NCI-H146 treated with DMSO at 0.1 percent for 48 hours (cell line): ENCODE results near the gene ZBTB7C.
A peak's percentile ranks its signal among the peaks of the same experiment; 100 is the strongest.

ENCODE experiments used
- DNase-seq: peaks from one replicate; lab custom pipeline; 2025; ENCODE audit not compliant: unreplicated experiment; lab: John Stamatoyannopoulos, UW

The ZBTB7C gene

DNA sequence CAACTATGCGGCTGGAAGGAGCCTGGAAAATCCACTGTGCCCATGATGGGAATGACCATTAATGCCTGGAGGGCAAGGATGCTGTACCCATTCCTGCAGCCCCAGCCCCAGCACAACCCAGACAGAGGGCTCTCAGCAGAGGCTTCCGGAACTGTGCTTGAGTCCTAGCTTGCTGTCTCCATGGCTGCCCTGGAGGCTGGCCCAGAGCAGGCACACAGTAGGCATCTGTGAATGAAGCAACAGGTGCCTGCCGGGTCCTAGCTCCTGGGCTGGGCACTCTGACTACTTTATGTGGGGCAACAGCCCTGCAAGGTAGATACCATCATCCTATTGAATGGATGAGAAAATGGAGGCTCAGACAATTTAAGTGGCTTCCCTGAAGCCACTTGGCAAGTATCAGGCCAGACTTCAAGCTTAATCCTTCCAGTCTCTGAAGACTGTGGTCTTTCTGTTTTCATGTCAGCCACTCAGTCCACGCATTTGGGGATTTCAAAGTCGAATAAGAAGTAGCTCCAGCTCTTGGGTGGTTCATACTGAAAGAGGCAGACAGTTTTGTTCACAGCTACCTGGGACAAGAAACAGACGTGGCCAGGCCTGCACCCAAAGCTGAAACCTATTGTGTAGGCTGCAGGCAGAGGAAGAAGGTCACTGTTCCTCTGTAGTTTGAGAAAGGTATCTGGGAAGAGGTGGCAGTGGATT, 237.5 kb downstream of the ZBTB7C start:
- no peak for DNase-seq

DNA sequence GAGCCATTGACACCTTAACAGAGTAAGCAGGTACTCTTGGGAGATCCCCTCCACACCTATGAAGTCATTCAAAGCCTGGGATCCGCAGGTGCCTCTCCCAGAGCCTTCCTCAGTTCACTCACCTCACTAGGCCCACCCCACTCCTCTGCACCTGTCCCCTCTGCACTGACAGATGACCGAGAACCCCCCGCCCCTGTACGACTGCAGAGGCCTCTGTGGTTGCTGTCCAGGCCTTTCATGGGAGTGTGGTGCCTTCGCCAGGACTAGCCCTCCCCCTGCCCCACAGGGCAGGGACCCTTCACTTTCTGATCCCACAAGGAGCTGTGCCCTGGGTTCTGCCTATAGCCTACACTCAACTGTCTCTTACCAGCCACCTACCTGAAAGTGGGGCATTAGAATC, 238.5 kb downstream of the ZBTB7C start:
- DNase-seq: no peak

DNA sequence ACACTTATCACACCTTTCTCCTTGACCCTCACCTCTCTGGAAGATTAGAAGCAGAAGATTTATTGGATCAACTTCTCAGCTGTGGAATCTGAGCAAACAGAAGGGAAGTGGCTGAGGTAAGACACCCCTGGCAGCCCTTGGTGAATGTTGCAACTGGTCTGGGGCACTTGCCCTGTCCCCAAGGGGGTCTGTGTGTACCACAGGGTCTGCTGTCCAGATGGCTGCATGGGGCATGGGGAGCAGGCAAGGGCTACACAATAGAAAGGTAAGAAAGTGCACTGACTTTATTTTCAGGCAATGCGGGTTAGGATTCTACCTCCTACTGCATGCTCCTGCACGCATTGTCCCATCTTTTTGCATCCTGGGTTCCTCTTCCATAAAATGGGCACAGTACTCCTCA, 240.3 kb downstream of the ZBTB7C start:
- DNase-seq: no peak

DNA sequence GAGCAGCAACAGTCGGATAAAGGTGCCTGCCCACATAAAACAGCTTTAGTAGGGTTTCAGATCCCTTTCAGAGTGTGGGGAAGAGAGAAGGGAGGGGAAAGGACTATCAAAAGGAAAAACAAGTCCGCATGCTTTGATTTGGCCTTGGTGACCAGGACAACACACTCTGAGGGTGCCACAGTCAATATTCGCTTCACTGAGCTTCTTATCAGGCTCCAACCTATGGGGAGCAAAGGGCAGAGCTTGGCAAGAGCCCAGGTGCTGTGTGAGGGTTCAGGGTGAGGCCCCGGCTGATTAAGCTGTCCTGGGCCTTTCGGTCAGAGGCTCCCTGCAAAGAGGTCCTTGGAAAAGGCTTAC, 241.3 kb downstream of the ZBTB7C start:
- DNase-seq: no peak

DNA sequence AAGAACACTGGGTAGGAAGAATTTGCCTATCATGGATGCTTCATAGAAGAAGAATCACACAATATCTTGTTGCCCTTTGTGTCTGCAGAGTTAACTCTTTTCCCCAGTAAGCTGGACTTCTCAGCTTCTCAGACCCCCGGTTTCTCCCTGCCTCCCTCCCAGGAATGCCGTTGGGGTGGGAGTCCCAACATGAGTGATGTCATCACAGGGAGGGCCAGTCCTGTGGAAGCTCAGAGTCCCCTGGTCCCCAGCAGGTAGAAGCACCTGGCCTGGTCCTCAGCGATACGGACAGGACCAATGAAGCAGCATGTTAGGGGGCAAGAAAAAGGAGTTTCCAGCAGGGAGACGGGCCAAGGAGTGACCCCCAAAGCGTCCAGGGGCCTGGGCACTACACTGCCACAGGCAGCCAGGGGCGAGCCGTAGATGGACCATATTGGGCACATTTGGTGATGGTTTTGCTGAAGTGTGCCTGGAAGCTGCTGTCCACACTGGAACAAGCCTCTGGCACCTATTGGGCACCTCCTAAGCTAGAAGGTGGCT, 242.8 kb downstream of the ZBTB7C start:
- no peak for DNase-seq

DNA sequence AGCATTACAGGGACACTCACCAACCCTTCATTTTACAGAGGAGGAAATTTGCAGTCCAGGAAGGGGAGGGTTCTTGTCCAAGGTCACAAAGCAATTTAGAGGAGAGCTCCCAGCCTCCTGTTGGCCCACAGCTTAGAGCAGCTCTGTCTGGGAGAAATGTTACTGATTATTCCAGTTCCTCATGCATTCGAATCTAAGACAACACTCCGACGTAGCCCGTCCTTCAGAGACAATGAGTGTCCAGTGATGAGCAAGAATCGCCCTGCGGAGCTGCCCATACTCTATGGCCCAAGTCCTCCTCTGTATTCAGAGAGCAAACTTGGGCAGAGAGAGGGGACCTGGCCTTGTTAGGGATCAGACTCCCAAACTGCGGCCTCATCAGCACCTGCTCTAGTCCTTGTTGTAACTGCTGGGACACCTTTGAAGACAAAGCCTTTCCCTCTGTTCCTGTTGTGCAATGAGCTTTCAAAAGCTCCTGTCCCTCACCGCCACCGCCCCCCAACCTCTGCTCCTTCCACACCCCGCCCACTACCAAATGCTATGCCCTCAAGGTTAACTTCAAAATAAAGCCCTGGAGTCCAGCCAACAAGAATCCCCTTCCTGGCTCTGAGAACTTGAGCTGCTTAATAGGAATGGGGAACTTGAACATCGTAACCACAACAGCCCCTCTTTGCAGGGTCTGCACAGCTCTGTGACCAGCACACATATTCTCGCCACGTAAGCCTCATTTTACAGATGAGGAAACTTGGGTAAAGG, 243.9 kb downstream of the ZBTB7C start:
- no peak for DNase-seq

DNA sequence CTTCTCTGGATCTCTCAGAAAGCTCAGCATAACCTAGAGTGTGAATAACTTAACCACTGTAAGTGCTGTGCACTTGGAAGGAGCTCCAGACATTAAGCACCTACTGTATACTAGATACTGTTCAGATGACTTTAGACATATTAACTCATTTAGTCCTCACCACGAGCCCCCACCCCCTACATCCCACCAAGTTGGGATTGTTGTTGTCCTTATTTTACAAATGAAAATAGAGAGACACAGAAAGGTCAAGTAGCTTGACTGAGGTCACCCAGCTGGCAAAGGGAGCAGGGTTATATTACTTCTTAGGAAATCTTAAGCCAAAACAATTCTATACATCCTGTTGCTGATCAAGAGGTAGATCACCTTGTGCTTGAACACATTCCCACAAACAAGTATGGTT, 244.5 kb downstream of the ZBTB7C start:
- DNase-seq: no peak

DNA sequence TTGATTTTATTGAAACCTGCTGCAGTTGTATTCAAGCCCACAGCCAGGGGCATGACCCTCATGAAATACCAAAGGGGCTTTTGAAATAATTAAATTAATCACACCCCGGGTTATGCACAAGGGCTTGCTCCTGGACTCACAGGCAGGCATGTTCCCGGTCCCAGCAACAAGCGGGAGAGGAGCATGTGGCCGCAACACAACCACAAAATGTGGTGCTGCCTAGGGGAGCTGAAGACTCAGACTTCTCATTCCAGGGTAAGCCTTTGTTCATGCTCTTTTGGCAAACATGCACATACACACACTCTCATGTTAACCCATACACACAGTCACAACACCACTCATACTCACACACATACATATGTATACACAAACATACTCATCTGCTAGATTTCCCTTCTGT, 245.1 kb downstream of the ZBTB7C start:
- no peak for DNase-seq

DNA sequence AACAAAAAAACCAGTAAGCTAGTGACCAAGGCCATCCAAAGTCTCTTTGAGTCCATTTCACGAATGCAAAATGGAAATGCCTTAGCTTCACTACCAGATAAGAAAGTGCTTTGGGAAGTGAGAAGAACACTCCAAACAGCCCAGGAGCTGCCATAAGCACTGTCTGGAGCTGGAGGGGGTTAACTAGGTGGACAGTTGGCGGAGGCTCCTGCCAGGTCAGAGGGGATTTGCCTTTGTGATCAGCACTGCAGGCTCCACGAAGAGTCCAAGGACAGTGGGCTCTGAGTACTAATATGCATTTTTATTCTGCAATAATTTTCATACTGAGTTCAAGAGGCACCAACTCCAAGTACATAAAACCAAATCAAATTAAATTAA, 245.5 kb downstream of the ZBTB7C start:
- no peak for DNase-seq

DNA sequence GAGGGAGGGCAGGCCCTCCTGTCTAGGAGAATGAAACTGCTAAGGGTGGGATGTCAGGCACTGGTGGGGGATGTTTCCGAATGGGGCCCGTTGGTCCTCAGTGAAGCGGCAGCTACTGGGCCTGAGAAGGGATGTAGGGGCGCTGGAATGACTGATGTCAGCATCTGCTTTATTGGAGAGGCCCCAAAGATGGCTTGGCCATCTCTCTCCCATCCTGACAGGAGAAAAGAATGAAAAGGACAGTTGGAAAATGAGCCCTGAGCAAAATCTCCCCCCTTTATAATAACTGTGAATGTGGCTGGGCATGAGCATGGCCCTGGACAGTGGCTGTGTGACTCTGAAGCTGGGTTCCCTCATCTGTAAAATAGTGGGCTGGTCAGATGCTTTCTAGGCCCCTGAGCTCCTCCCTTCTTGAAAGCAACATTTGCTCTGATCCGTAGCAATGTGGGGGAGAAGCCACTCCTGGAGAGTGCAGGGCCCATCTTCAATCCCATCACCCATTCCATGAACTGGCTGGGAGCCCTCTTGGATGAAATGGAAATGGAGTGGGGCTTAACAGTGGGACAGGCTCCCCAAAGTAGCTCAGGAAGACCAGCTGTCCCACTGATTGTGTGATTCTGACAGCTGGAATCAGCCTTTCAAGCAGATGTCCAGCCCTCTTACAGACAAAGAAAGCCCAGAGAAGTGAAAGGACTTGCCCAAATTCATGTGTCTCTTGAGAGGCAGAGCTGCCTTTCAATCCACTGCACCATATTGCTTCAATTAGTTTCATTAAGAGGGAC, 246.0 kb downstream of the ZBTB7C start:
- DNase-seq: no peak

DNA sequence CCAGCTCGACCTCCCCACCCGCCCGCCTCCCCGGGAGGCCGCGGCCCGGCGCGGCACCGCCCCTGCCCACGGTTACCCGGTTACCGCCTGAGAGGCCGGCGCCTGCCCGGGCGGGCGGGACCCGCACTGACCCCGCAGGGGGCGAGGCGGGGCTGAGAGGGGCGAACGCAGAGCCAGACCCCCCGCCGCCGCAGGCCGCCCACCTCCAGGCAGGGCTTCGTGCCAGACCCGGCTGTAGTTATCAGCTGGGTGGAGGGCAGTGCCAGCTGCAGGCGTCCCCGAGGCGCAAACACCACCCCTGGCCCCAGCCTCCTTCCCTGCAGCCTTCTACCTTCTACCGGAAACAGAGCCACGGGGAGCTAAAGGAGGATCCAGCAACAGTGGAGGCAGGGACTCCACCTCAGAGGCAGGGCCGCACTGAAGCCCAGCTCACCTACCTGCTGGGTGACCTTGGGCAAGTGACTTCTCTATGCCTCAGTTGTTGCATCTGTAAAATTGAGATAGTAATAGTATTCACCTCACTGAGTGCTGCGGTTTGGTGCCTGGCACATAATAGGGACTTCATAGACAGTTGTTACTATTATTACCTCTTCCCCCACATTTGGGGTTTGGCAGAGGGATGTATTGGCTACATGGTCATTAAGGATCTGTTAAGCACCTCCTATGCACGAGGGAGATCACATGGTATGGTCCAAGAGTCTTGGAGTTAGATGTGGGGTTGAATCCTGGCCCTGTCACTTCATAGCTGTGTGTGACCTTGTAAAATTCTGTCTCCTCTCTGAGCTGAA, 247.1 kb downstream of the ZBTB7C start:
- DNase-seq: peak; percentile 96

DNA sequence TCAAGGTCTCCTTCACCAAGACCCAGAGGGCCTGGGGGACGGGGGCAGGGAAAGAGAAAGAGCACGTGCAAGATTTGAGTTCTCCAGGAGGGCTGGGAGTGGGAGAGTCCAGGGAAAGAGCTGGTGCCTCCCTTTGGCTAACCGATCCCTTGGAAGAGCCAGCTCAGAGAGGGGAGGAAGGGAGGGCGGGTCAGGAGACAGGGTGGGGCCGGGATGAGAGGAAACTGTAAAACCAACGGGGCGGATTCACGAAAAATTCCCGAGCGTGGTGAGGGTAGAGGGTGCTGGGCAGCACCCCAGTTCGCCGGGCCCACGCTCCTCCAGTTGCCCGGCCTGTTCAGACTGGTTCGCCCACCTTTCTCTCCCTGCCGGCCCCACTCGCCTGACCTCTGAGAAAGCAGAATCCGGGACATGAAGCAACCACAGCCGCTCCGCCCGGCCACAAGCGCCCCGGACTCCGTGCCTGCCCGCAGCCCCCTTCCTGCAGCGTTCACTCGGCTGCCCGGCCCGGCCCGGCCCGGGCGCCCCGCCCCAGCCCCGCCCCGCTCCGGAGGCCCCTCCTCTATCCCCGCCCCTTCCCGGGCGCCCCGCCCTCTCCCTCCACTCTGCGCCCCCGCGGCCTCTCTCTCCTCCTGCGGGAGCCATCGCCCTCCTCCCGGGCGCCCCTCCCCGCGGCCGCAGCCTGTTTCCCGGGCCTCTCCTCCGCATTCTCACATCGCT, 247.8 kb downstream of the ZBTB7C start:
- DNase-seq: peak; percentile 96

DNA sequence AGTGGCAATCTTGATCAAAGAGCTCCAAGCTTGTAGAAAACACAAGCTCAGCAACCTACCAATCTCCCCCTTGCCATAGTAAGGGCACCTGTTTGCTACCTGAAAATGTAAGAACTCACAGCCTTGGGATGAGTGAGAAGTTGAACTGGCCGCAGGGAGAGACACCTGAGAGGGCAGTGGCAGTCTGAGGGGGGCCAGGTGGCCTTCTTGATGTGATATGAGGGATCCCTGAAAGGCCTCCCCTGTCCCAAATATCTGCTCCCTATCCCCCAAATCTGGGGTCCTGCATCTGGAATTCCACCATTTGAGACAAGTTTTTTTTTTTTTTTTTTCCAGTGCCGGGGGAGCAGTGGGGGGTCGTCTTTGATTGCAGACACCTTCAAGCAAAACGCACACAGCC, 248.6 kb downstream of the ZBTB7C start:
- no peak for DNase-seq

DNA sequence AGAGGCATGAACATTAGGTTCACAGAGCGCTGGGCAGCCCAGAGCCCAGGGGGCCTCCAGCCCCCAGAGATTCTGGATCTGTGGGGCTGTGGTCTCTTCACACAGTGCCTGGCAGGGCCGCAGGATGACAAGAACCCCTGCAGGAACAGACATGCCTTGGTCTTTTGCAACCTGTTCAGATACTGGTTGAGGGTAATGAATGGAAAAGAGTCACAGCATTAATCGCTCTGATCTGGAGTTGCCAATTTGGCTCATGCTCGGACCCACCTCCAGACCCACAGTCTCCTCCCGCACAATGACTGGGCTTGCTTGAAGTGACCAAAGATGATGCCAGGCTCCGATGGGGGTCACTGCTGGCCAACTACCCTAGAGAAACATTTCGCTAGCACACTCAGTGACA, 249.4 kb downstream of the ZBTB7C start:
- no peak for DNase-seq

DNA sequence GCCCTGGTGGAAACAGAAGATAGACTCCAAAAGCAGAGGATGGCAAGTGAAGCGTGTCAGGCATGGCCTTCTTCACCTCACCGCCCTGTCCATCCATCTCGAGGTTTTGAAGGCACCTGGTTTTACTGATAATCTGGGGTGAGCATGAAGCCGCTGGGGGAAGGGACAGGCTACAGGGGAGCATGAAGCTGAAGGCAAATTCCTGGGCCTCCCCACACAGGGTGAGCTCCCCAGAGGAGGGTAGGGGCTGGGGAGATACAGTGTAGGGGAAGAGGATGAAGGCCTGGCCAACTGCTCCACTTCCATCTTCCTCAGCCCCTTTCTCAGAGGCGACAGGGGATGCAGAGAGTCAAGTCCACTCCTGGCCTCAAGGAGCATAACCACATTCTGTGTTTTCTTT, 250.5 kb downstream of the ZBTB7C start:
- DNase-seq: no peak

DNA sequence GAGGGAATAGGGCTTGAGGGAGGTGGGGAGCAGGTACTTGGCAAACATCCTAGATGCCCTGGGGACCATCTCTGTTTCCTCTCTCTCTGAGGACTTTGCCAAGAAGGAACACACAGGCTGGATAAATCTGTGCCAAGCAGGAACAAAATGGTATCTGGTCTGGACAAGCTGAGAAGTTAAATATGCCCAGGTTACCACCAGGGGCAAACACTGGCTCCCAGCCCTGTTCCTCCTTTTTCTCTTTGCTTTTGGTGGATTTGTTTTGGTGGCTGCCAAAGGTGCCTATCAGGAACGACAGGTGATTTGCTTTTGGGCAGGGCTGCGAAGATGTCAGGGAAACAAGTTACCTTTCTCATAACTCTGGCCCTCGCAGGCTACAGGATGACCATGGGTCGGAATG, 251.2 kb downstream of the ZBTB7C start:
- DNase-seq: no peak

DNA sequence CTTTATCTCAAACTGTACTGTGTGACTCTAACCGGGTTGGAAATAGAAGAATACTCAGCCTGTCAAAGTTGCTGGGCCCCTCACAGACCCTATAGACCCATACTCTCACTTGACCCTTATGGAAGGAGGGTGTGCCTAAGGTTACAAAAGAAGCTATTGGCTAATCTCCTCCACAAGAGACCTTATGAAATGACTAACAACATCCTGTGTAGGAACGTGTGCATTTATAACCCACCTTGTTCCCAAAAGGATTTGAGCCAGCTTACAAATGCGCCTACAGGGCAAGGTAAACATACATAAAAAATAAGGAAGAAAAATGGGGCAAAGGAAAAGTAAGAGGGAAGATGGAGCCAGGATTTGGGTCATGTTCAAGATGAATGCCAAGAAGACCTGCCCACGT, 253.3 kb downstream of the ZBTB7C start:
- no peak for DNase-seq

DNA sequence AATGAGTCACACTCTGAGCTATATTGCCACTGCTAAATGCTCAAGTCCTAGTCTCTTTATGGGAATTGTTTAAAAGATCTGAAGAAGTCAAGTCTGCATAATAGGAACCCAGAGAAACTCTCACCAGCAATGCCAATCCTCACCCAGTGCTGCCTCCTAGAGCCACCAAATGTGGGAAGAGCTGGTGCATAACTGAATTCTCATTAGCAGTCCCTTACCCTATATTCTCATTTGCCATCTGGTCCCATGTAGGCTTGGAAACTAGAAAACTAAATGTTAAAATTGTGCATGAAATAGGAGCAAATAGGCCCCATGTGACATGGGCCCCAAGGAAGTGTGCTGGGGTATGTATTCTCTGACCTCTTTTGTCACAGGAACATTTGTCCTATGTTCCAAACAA, 254.4 kb downstream of the ZBTB7C start:
- no peak for DNase-seq

DNA sequence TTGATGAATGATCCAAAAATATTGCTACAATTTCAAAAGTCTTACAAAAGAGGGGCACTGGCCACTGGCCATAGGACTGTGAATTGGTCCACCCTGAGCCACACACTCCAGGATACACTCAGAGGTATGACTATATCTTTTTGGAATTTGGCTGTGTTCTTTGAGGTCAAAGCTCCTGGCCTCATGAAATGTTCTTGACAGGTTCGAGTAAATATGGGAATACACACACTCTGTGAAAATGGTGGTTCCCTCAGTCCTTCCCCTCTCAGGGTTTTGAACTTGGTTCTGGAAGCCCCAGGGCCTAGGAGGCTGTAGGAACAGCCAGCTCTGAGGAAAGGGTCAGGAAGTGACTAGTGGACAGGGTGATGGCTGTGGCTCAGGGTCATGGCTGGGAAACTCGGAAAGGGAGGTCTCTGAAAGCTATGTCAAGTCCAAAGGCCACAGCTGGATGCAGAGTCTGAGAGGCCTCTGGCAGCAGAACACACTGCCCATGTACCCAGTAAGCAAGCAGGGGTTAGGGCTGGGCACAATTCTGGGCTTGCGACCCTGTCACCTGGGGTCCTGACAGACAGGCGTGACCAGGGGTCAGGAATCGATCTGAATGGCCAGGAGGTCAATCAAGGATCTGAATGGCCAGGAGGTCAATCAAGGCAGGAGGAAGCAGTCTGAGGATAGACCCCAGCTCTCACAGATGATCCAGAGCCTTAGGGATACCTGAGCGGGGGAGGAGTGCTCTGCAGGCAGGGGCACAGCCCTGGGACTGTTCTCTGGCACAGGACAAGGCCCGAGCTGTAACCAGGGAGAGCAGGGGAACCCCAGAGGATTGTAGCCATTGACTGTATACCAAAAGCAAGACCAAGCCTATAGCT, 255.3 kb downstream of the ZBTB7C start:
- no peak for DNase-seq

DNA sequence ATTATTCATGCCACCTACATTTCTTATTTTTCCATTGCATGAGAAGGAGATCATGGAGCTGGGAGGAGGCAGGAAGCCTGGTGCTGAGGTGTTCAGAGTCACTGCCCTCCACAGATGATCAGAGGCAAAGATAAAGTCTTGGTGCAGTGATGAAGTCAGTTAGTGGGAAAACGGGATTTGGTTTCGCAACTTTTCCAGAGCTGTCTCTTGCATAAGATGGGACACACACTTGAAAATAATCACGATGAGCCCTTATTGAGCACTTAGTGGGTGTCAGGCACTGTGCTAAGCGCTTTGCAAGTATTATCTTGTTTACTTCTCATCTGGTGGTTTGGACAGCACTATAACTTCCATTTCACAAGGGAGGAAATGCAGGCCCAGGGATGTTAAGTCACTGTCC, 256.6 kb downstream of the ZBTB7C start:
- no peak for DNase-seq
